SK-N-SH treated with all-trans-retinoic acid at 6 μM for 48 hours (cell line): ENCODE results near the gene ADGRG1.

Source experiments
- ATAC-seq: fragments of 200-7000 bp; cut with Tn5 transposase; 3 replicates; pipeline ENCODE4 v1.9.1; 2020; ENCODE audit warnings: mild to moderate bottlenecking, moderate library complexity
- ARNTL ChIP-seq: fragments of 450-650 bp; formaldehyde crosslinking; IDR thresholded peaks from 2 replicates; pipeline ENCODE4 v1.5.0; 2020; ENCODE audit warnings: low read depth, mild to moderate bottlenecking, moderate library complexity, borderline replicate concordance
- BACH2 ChIP-seq: fragments of 250-450 bp; sonication (Bioruptor Pico); IDR thresholded peaks from 2 replicates; pipeline ENCODE4 v1.9.0; 2021; ENCODE audit warnings: mild to moderate bottlenecking, borderline replicate concordance
- CSDC2 ChIP-seq: fragments of 250-450 bp; sonication (Bioruptor Pico); IDR thresholded peaks from 2 replicates; pipeline ENCODE4 v1.5.0; 2020; ENCODE audit warnings: mild to moderate bottlenecking, moderate library complexity
- CSRNP3 ChIP-seq: fragments of 250-450 bp; sonication (Bioruptor Pico); IDR thresholded peaks from 2 replicates; pipeline ENCODE4 v1.5.1; 2021; ENCODE audit warnings: mild to moderate bottlenecking, moderate library complexity
- ESRRG ChIP-seq: fragments of 250-450 bp; sonication (Bioruptor Pico); IDR thresholded peaks from 2 replicates; pipeline ENCODE4 v1.6.1; 2021; ENCODE audit warnings: mild to moderate bottlenecking
- ISL1 ChIP-seq: fragments of 250-450 bp; sonication (Bioruptor Pico); IDR thresholded peaks from 2 replicates; pipeline ENCODE4 v2.1.2; 2022; ENCODE audit warnings: mild to moderate bottlenecking, moderate library complexity
- OSR1 ChIP-seq: fragments of 250-450 bp; sonication (Bioruptor Pico); IDR thresholded peaks from 2 replicates; pipeline ENCODE4 v1.8.0; 2022; ENCODE audit warnings: moderate library complexity, mild to moderate bottlenecking, inconsistent platforms
- POU6F1 ChIP-seq: fragments of 250-450 bp; sonication (Bioruptor Pico); IDR thresholded peaks from 2 replicates; pipeline ENCODE4 v1.8.0; 2021; ENCODE audit warnings: low read depth, mild to moderate bottlenecking, moderate library complexity, borderline replicate concordance
- PPARA ChIP-seq: fragments of 250-450 bp; sonication (Bioruptor Pico); IDR thresholded peaks from 2 replicates; pipeline ENCODE4 v1.5.0; 2020; ENCODE audit warnings: mild to moderate bottlenecking, borderline replicate concordance
- RARB ChIP-seq: fragments of 250-450 bp; sonication (Bioruptor Pico); IDR thresholded peaks from 2 replicates; pipeline ENCODE4 v1.8.0; 2021; ENCODE audit warnings: mild to moderate bottlenecking, moderate library complexity
- SNAI2 ChIP-seq: fragments of 250-450 bp; sonication (Bioruptor Pico); IDR thresholded peaks from 2 replicates; pipeline ENCODE4 v1.5.0; 2020; ENCODE audit warnings: mild to moderate bottlenecking, moderate library complexity
- TCF4 ChIP-seq: fragments of 250-450 bp; sonication (Bioruptor Pico); IDR thresholded peaks from 2 replicates; pipeline ENCODE4 v1.8.0; 2021; ENCODE audit warnings: mild to moderate bottlenecking, moderate library complexity, borderline replicate concordance
- TOX ChIP-seq: fragments of 250-450 bp; sonication (Bioruptor Pico); IDR thresholded peaks from 2 replicates; pipeline ENCODE4 v1.8.0; 2021; ENCODE audit warnings: mild to moderate bottlenecking, moderate library complexity, borderline replicate concordance
- TSHZ2 ChIP-seq: fragments of 250-450 bp; sonication (Bioruptor Pico); IDR thresholded peaks from 2 replicates; pipeline ENCODE4 v1.5.0; 2020; ENCODE audit warnings: mild to moderate bottlenecking, moderate library complexity
- ZC3H10 ChIP-seq: fragments of 250-450 bp; sonication (Bioruptor Pico); IDR thresholded peaks from 2 replicates; pipeline ENCODE4 v1.5.1; 2021; ENCODE audit warnings: mild to moderate bottlenecking, moderate library complexity
- ZFP3 ChIP-seq: fragments of 250-450 bp; sonication (Bioruptor Pico); IDR thresholded peaks from 2 replicates; pipeline ENCODE4 v1.5.0; 2020; ENCODE audit warnings: mild to moderate bottlenecking, moderate library complexity
- ZFP30 ChIP-seq: fragments of 450-650 bp; formaldehyde crosslinking; IDR thresholded peaks from 2 replicates; pipeline ENCODE4 v1.5.0; 2022; ENCODE audit warnings: mild to moderate bottlenecking, moderate library complexity
- ZNF565 ChIP-seq: fragments of 450-650 bp; formaldehyde crosslinking; conservative IDR thresholded peaks from 2 replicates; pipeline ENCODE4 v1.5.0; 2020; ENCODE audit warnings: low read depth, mild to moderate bottlenecking, moderate library complexity
- ZNF70 ChIP-seq: fragments of 450-650 bp; formaldehyde crosslinking; IDR thresholded peaks from 2 replicates; pipeline ENCODE4 v1.5.0; 2020; ENCODE audit warnings: mild to moderate bottlenecking, moderate library complexity
- ZNF8 ChIP-seq: fragments of 450-650 bp; formaldehyde crosslinking; IDR thresholded peaks from 2 replicates; pipeline ENCODE4 v1.5.0; 2020; ENCODE audit warnings: mild to moderate bottlenecking, moderate library complexity

ADGRG1 gene

GRCh38 chr16:57664662-57665025 lies 36.2 kb downstream of the ADGRG1 start:
- no peak for TF ChIP-seq CSDC2 (CRISPR knock-in tag)
- no peak for TF ChIP-seq ZFP3 (CRISPR knock-in tag)
- no peak for TF ChIP-seq ZNF70
- TF ChIP-seq TSHZ2 = no peak
- no peak for TF ChIP-seq ISL1 (CRISPR knock-in tag)
- TF ChIP-seq BACH2 (CRISPR knock-in tag) = no peak
- no peak for TF ChIP-seq ZFP30 (CRISPR knock-in tag)
- no peak for TF ChIP-seq ARNTL (CRISPR knock-in tag)
- no peak for TF ChIP-seq RARB (CRISPR knock-in tag)
- TF ChIP-seq SNAI2 (CRISPR knock-in tag) = no peak
- TF ChIP-seq PPARA (CRISPR knock-in tag) = no peak
- TF ChIP-seq OSR1 (CRISPR knock-in tag) = no peak

GRCh38 chr16:57665541-57665940 lies 37.1 kb downstream of the ADGRG1 start:
- ATAC-seq = no peak
- TF ChIP-seq ARNTL (CRISPR knock-in tag) = no peak
- no peak for TF ChIP-seq ZFP30 (CRISPR knock-in tag)
- TF ChIP-seq TOX (CRISPR knock-in tag) = no peak
- no peak for TF ChIP-seq RARB (CRISPR knock-in tag)
- TF ChIP-seq TSHZ2 = no peak
- no peak for TF ChIP-seq SNAI2 (CRISPR knock-in tag)
- TF ChIP-seq ZNF8 (CRISPR knock-in tag) = no peak
- TF ChIP-seq POU6F1 (CRISPR knock-in tag) = no peak
- TF ChIP-seq, all 23 proteins: peak for 0

More at GRCh38 chr16:57664662-57665025, 36.2 kb downstream of the ADGRG1 start:
- ATAC-seq = no peak

GRCh38 chr16:57666353-57667047 lies 38.1 kb downstream of the ADGRG1 start:
- no peak for ATAC-seq

GRCh38 chr16:57667048-57667525 lies 38.7 kb downstream of the ADGRG1 start:
- no peak for ATAC-seq

More at GRCh38 chr16:57666353-57667047, 38.1 kb downstream of the ADGRG1 start:
- TF ChIP-seq TOX (CRISPR knock-in tag) = no peak

GRCh38 chr16:57667526-57668262 lies 39.3 kb downstream of the ADGRG1 start:
- no peak for ATAC-seq
- TF ChIP-seq RARB (CRISPR knock-in tag) = no peak
- no peak for TF ChIP-seq CSRNP3 (CRISPR knock-in tag)
- TF ChIP-seq ZFP3 (CRISPR knock-in tag) = no peak
- no peak for TF ChIP-seq SNAI2 (CRISPR knock-in tag)
- TF ChIP-seq ZNF8 (CRISPR knock-in tag) = no peak
- TF ChIP-seq POU6F1 (CRISPR knock-in tag) = no peak
- TF ChIP-seq OSR1 (CRISPR knock-in tag) = no peak
- no peak for TF ChIP-seq PPARA (CRISPR knock-in tag)
- TF ChIP-seq ZC3H10 (CRISPR knock-in tag) = no peak
- no peak for TF ChIP-seq ZNF565 (CRISPR knock-in tag)
- no peak for TF ChIP-seq CSDC2 (CRISPR knock-in tag)
- TF ChIP-seq TOX (CRISPR knock-in tag) = no peak

More at GRCh38 chr16:57667048-57667525, 38.7 kb downstream of the ADGRG1 start:
- TF ChIP-seq PPARA (CRISPR knock-in tag) (no peak), ZFP30 (CRISPR knock-in tag) (no peak), ZNF8 (CRISPR knock-in tag) (no peak), TCF4 (CRISPR knock-in tag) (no peak), CSDC2 (CRISPR knock-in tag) (no peak), ESRRG (CRISPR knock-in tag) (no peak), ARNTL (CRISPR knock-in tag) (no peak)
